Measurements from ENCODE around the gene TNK1. TPM values are rescaled to one million over a fixed set of nuclear protein-coding genes. Genes with fewer than 3 reads are reported as not detected.
"Not testable (repeated sequence)": the region's sequence is repeated elsewhere in the genome, so short reads cannot be mapped to it uniquely, and the experiment has no call there.

The TNK1 gene
- total RNA-seq, 1 experiment from 2014 or later, result 6.1 TPM

DNA sequence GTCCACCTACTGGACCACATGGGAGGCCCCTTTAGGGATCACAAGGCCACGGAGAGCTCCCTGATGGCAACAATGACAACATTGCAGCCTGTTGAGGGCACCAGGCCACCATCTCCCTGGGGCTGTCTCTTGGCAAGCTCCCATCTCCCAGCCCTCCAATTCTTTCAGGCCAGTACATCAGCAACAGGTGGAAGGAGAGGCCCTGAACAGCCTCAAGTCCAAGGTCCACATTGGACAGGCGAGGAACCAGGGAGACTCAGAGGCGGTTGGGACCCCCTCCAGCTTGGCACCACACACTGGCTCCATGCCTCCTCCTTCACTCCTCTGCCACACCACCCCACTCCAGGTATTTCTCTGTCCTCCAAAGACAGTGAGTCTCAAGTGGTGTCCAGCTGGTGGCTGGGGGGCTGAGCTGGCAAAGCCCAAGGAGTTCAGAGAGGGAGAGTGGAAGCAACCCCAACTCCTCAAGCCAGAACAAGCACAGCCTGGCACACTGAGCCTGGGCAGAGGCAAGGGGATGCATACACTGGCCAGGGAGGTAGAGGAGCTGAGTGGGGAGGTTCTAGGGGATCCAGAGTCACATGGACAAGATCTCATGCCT, 45.9 kb upstream of the TNK1 start:
- Mint-ChIP-seq H3K4me1 (ENCODE audit: low read depth, unreplicated experiment) (no peaks in the 10 kb centered on the region), H3K27ac (ENCODE audit: unreplicated experiment) (no peak overlapping the region), H3K9me3 (ENCODE audit: unreplicated experiment) (no peaks in the 10 kb centered on the region), H3K27me3 (ENCODE audit: insufficient read depth, unreplicated experiment) (no peaks in the 10 kb centered on the region), H3K4me3 (ENCODE audit: unreplicated experiment) (no peak overlapping the region), H3K36me3 (ENCODE audit: insufficient read depth, unreplicated experiment) (peaks cover 2% of the 10 kb centered on the region)
- no peak for DNase-seq
- CTCF ChIA-PET, result interaction anchor here (0.7 kb wide), 1 partner anchor 21 kb away, joined by 3 read pairs; no protein-coding TSS in a partner anchor
- H3K36me3 ChIP-seq (ENCODE audit: control insufficient read depth, insufficient read depth, low read length), result no peaks in the 10 kb centered on the region
- H3K4me1 ChIP-seq, result 0 out of 2 replicates have a peak, but pooled peaks cover 4% of the 10 kb centered on the region
- TF ChIP-seq, protein P1, sequence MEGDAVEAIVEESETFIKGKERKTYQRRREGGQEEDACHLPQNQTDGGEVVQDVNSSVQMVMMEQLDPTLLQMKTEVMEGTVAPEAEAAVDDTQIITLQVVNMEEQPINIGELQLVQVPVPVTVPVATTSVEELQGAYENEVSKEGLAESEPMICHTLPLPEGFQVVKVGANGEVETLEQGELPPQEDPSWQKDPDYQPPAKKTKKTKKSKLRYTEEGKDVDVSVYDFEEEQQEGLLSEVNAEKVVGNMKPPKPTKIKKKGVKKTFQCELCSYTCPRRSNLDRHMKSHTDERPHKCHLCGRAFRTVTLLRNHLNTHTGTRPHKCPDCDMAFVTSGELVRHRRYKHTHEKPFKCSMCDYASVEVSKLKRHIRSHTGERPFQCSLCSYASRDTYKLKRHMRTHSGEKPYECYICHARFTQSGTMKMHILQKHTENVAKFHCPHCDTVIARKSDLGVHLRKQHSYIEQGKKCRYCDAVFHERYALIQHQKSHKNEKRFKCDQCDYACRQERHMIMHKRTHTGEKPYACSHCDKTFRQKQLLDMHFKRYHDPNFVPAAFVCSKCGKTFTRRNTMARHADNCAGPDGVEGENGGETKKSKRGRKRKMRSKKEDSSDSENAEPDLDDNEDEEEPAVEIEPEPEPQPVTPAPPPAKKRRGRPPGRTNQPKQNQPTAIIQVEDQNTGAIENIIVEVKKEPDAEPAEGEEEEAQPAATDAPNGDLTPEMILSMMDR (IDR thresholded peaks at IDR 0.05; ENCODE audit: insufficient read depth in 1 of 2, low read depth in 1 of 2, low read length in 1 of 2, severe bottlenecking in 1 of 2, unreplicated experiment in 1 of 2), result no peak
- no peak overlapping the region for H3K4me3 ChIP-seq (ENCODE audit: low read depth, low read length)
- no TSS peak for BruUV-seq (replicated peaks)
- no peaks in the 10 kb centered on the region for H3K27me3 ChIP-seq (replicated peaks; ENCODE audit: control insufficient read depth, insufficient read depth, low read length)
- intact Hi-C loops (cut with micrococcal nuclease; ENCODE audit: unreplicated experiment), result no loop called here
- POLR2A ChIA-PET, result no interaction called here
- no peaks in the 10 kb centered on the region for H3K9me3 ChIP-seq

DNA sequence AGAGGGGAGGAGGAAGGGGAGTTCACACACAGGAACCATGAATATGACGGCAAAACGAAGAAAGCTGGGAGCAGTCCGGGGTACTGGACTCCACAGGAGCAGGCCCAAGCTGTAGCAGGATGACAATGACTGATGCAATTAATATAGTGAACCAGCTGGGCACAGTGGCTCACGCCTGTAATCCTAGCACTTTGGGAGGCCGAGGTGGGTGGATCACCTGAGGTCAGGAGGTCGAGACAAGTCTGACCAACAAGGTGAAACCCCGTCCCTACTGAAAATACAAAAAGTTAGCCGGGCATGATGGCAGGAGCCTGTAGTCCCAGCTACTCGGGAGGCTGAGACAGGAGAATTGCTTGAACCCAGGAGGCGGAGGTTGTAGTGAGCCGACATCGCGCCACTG, 45.1 kb upstream of the TNK1 start:
- H3K27ac Mint-ChIP-seq (ENCODE audit: unreplicated experiment); intact Hi-C loops (cut with micrococcal nuclease; ENCODE audit: unreplicated experiment); H3K4me3 Mint-ChIP-seq (ENCODE audit: unreplicated experiment); CTCF ChIA-PET; H3K36me3 ChIP-seq (ENCODE audit: control insufficient read depth, insufficient read depth, low read length); H3K4me1 ChIP-seq; DNase-seq; BruUV-seq (replicated peaks); H3K4me1 Mint-ChIP-seq (ENCODE audit: low read depth, unreplicated experiment); POLR2A ChIA-PET; H3K27me3 ChIP-seq (replicated peaks; ENCODE audit: control insufficient read depth, insufficient read depth, low read length); H3K4me3 ChIP-seq (ENCODE audit: low read depth, low read length); H3K9me3 ChIP-seq; H3K9me3 Mint-ChIP-seq (ENCODE audit: unreplicated experiment); H3K36me3 Mint-ChIP-seq (ENCODE audit: insufficient read depth, unreplicated experiment); H3K27me3 Mint-ChIP-seq (ENCODE audit: insufficient read depth, unreplicated experiment): not testable (repeated sequence)

DNA sequence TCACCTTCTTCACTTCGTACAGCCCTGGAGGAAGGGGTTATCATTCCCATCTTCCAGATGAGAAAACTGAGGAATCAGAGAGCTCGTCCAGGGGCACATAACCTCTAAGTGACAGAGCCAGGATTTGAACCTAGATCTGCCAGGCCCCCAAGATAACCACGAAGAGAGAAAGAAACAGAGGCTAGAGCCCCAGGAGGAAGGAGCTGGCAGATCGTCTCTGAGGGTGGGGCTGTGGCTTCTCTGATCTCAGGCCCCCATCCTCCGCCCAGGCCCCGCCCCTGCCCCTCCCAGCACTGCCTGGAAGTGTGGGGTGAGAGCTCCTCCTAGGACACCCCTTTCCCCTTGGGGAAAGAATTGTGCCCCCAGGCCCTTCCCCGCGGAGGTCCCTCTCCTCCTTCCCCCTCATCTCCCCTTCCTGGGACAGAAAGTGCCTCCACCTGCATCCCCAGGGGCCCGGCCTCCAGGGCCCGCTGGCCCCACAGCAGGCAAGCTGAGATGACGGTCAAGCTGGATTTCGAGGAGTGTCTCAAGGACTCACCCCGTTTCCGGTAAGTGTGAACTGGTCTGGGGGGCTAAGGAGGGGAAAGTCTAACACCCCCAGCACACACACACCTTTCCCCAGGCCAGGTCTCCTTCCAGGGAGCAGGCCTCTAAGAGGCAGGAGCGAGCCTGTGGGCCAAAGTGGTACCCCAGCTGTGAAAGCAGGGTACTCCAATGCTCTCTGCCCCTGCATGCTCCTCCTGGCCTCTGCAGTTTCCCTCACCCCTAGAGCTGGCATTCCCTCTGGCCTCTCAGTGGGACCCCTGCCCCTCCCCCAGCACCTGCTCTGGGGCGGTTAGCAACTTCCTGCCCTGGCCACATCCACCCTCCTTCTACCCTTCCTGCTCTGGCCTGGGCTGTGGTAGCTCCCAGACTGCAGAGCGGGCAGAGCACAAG, 44.4 kb upstream of the TNK1 start, which contains the start of gene ACAP1:
Gene ACAP1, plus strand, starts transcription at position 290 of the 936 bp plus-strand sequence. Its CDS starts 206 bp downstream, at position 496.
- H3K4me3 ChIP-seq (ENCODE audit: low read depth, low read length), result no peak within 1 kb of the TSS
- TF ChIP-seq, protein P1 (IDR thresholded peaks at IDR 0.05; ENCODE audit: insufficient read depth in 1 of 2, low read depth in 1 of 2, low read length in 1 of 2, severe bottlenecking in 1 of 2, unreplicated experiment in 1 of 2), result no peak
- Mint-ChIP-seq H3K27me3 (ENCODE audit: insufficient read depth, unreplicated experiment) (peaks cover 2% of the 10 kb centered on the region), H3K27ac (ENCODE audit: unreplicated experiment) (no peak within 1 kb of the TSS), H3K36me3 (ENCODE audit: insufficient read depth, unreplicated experiment) (peaks cover 4% of the 10 kb centered on the region), H3K9me3 (ENCODE audit: unreplicated experiment) (no peaks in the 10 kb centered on the region), H3K4me3 (ENCODE audit: unreplicated experiment) (no peak within 1 kb of the TSS), H3K4me1 (ENCODE audit: low read depth, unreplicated experiment) (no peaks in the 10 kb centered on the region)
- intact Hi-C loops (cut with micrococcal nuclease; ENCODE audit: unreplicated experiment), result no loop called here
- POLR2A ChIA-PET, result no interaction called here
- H3K27me3 ChIP-seq (replicated peaks; ENCODE audit: control insufficient read depth, insufficient read depth, low read length), result no peaks in the 10 kb centered on the region
- no TSS peak for BruUV-seq (replicated peaks)
- no peak for DNase-seq
- no peaks in the 10 kb centered on the region for H3K36me3 ChIP-seq (ENCODE audit: control insufficient read depth, insufficient read depth, low read length)
- H3K9me3 ChIP-seq, result no peaks in the 10 kb centered on the region
- no peaks in the 10 kb centered on the region for H3K4me1 ChIP-seq
- CTCF ChIA-PET, result no interaction called here

DNA sequence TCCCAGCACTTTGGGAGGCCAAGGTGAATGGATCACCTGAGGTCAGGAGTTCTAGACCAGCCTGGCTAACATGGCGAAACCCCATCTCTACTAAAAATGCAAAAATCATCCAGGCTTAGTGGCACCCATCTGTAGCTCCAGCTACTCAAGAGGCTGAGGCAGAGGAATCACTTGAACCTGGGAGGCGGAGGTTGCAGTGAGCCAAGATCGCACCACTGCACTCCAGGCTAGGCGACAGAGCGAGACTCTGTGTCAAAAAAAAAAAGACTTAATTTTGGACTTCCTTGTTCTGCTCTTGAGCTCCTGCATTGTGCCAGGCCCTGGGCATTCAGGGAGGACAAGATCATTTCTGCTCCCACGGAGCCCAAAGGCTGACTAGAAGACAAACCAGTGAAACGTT, 43.3 kb upstream of the TNK1 start:
- H3K4me3 ChIP-seq (ENCODE audit: low read depth, low read length); H3K9me3 Mint-ChIP-seq (ENCODE audit: unreplicated experiment); BruUV-seq (replicated peaks); intact Hi-C loops (cut with micrococcal nuclease; ENCODE audit: unreplicated experiment); H3K27ac Mint-ChIP-seq (ENCODE audit: unreplicated experiment); H3K4me3 Mint-ChIP-seq (ENCODE audit: unreplicated experiment); POLR2A ChIA-PET; H3K9me3 ChIP-seq; CTCF ChIA-PET; H3K4me1 Mint-ChIP-seq (ENCODE audit: low read depth, unreplicated experiment); H3K36me3 ChIP-seq (ENCODE audit: control insufficient read depth, insufficient read depth, low read length); H3K4me1 ChIP-seq; DNase-seq; H3K27me3 ChIP-seq (replicated peaks; ENCODE audit: control insufficient read depth, insufficient read depth, low read length); H3K27me3 Mint-ChIP-seq (ENCODE audit: insufficient read depth, unreplicated experiment): not testable (repeated sequence)
- peaks cover 11% of the 10 kb centered on the region for H3K36me3 Mint-ChIP-seq (ENCODE audit: insufficient read depth, unreplicated experiment)

Data from Caco-2 (cell line).